Effector memory CD4-positive, alpha-beta T cell (primary cell): Measurements from ENCODE around the gene PSD.

Experiments
- DNase-seq, 3 donors: peaks; one replicate each; pipeline ENCODE4 v3.0.0-alpha.2; 2020
- H3K27ac ChIP-seq: 2 replicates; pipeline ENCODE4 v1.7.0; 2013; ENCODE audit warnings: mild to moderate bottlenecking, low read length, moderate library complexity; ENCODE audit not compliant: insufficient read depth, poor library complexity, severe bottlenecking
- H3K27me3 ChIP-seq: replicated peaks from 2 replicates; pipeline ENCODE4 v1.7.0; 2013; ENCODE audit warnings: mild to moderate bottlenecking, low read length; ENCODE audit not compliant: insufficient read depth, control insufficient read depth, poor library complexity, severe bottlenecking
- H3K36me3 ChIP-seq: 2 replicates; pipeline ENCODE4 v1.7.0; 2013; ENCODE audit warnings: mild to moderate bottlenecking, low read length, moderate library complexity; ENCODE audit not compliant: control insufficient read depth, insufficient read depth
- H3K4me1 ChIP-seq: 2 replicates; pipeline ENCODE4 v1.7.0; 2013; ENCODE audit warnings: low read length, mild to moderate bottlenecking; ENCODE audit not compliant: control insufficient read depth, insufficient read depth, poor library complexity, severe bottlenecking
- H3K4me3 ChIP-seq: 2 replicates; pipeline ENCODE4 v1.7.0; 2013; ENCODE audit warnings: low read length, low read depth, mild to moderate bottlenecking; ENCODE audit not compliant: insufficient read depth, poor library complexity, severe bottlenecking
- H3K9me3 ChIP-seq: 2 replicates; pipeline ENCODE4 v1.7.0; 2013; ENCODE audit warnings: mild to moderate bottlenecking, low read length, moderate library complexity; ENCODE audit not compliant: control insufficient read depth

Gene PSD

GRCh38 chr10:102399217-102400021, 19.2 kb downstream of the PSD start:
- H3K4me1 ChIP-seq, result peaks cover 25% of the 10 kb centered on the region

GRCh38 chr10:102398172-102399020, 20.2 kb downstream of the PSD start:
- Histone ChIP-seq H3K27ac (peak overlapping the region; percentile 79), H3K27me3 (no peaks in the 10 kb centered on the region), H3K4me1 (peaks cover 29% of the 10 kb centered on the region), H3K36me3 (peaks cover 53% of the 10 kb centered on the region), H3K9me3 (no peaks in the 10 kb centered on the region), H3K4me3 (no peak overlapping the region)
- no peak for DNase-seq

More at GRCh38 chr10:102399217-102400021, 19.2 kb downstream of the PSD start:
- peak overlapping the region; percentile 69 for H3K4me3 ChIP-seq
- H3K9me3 ChIP-seq, result no peaks in the 10 kb centered on the region
- peak overlapping the region; percentile 79 for H3K27ac ChIP-seq
- H3K36me3 ChIP-seq, result peaks cover 53% of the 10 kb centered on the region
- H3K27me3 ChIP-seq, result no peaks in the 10 kb centered on the region
- peak; percentile 77 to 80 (median 77) for DNase-seq

GRCh38 chr10:102397222-102398171, 21.1 kb downstream of the PSD start:
- Histone ChIP-seq H3K4me1 (peaks cover 32% of the 10 kb centered on the region), H3K36me3 (peaks cover 46% of the 10 kb centered on the region), H3K9me3 (no peaks in the 10 kb centered on the region), H3K27ac (peak overlapping the region; percentile 100), H3K4me3 (peak overlapping the region; percentile 84), H3K27me3 (no peaks in the 10 kb centered on the region)
- no peak for DNase-seq

- Histone ChIP-seq H3K27me3 (no peaks in the 10 kb centered on the region), H3K4me1 (peaks cover 32% of the 10 kb centered on the region), H3K4me3 (peak overlapping the region; percentile 84), H3K36me3 (peaks cover 39% of the 10 kb centered on the region), H3K27ac (peak overlapping the region; percentile 100), H3K9me3 (no peaks in the 10 kb centered on the region)
- DNase-seq, result no peak
These were observed 21.8 kb downstream of the PSD start for GRCh38 chr10:102396730-102397151.

GRCh38 chr10:102396317-102396650, 22.3 kb downstream of the PSD start:
- Histone ChIP-seq H3K4me3 (peak overlapping the region; percentile 84), H3K27me3 (no peaks in the 10 kb centered on the region), H3K27ac (peak overlapping the region; percentile 100), H3K4me1 (peaks cover 32% of the 10 kb centered on the region), H3K36me3 (peaks cover 34% of the 10 kb centered on the region), H3K9me3 (no peaks in the 10 kb centered on the region)
- no peak for DNase-seq

GRCh38 chr10:102395400-102396316, 22.9 kb downstream of the PSD start, which contains the start of gene NFKB2:
Gene NFKB2 (plus strand): TSS chr10:102395705. CDS start chr10:102395960, 255 bp downstream.
- peaks cover 28% of the 10 kb centered on the region for H3K36me3 ChIP-seq
- peak; percentile 90 to 91 (median 90) for DNase-seq
- no peaks in the 10 kb centered on the region for H3K9me3 ChIP-seq
- peaks cover 32% of the 10 kb centered on the region for H3K4me1 ChIP-seq
- H3K27me3 ChIP-seq, result no peaks in the 10 kb centered on the region
- peak within 1 kb of the TSS; percentile 84 for H3K4me3 ChIP-seq
- peak within 1 kb of the TSS; percentile 100 for H3K27ac ChIP-seq

- Histone ChIP-seq H3K36me3 (peaks cover 21% of the 10 kb centered on the region), H3K27me3 (no peaks in the 10 kb centered on the region), H3K27ac (peak overlapping the region; percentile 100), H3K9me3 (no peaks in the 10 kb centered on the region), H3K4me1 (peaks cover 30% of the 10 kb centered on the region), H3K4me3 (peak overlapping the region; percentile 84)
- peak; percentile 51 to 64 (median 52) for DNase-seq
These were observed 23.7 kb downstream of the PSD start for GRCh38 chr10:102394801-102395399.

- Histone ChIP-seq H3K27me3 (no peaks in the 10 kb centered on the region), H3K4me3 (peak overlapping the region; percentile 84), H3K4me1 (peaks cover 26% of the 10 kb centered on the region), H3K36me3 (peaks cover 21% of the 10 kb centered on the region), H3K9me3 (no peaks in the 10 kb centered on the region), H3K27ac (peak overlapping the region; percentile 100)
- DNase-seq, result peak; percentile 99
These were observed 24.3 kb downstream of the PSD start for GRCh38 chr10:102394079-102394800.
